HG02763 (cell line): ENCODE results near the gene PTPRD.

Experiments used
- ATAC-seq: cut with Tn5 transposase; IDR thresholded peaks from one replicate; pipeline ENCODE4 v1.9.1; 2021; ENCODE audit warnings: mild to moderate bottlenecking, moderate library complexity; ENCODE audit not compliant: unreplicated experiment

Gene PTPRD

DNA sequence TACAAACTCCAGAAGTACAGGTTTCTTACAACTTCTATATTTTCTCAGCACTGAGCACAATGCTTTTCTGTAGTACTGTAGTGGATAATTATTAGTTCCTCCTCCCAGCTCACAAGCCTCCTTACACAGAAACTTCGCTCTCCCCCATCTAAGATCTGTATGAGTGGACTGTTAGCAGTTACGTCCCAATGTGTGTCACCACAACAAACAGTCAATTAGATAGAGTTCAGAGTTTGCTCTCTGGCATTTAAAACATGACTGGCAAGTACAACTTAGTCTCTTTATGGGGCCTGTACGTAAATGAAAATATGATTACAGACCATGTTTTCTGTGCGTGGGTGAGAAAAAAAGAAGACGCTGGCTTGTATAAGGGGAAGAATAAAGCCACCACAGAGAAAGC lies 2181.9 kb downstream of the PTPRD start:
- no peak for ATAC-seq

DNA sequence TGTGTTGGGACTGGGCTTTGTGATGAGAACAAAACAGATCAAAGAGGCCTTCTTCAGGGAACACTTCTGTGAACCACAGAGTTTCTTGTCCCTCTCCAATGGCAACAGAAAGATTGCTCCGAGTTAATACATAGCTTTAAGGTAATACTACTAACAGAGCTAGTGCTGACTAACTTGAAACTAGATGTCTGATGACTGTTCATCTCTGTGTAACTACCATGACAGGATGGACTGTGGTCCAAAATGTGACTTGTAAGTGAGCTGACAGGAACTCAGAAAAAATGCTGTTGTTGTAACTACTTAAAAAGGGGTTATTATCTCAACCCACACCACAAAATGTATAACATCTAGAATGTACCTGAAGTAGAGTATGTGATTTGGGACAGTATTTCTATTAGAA lies 2183.0 kb downstream of the PTPRD start:
- no peak for ATAC-seq

GRCh38 chr9:8429157-8429556 lies 2183.6 kb downstream of the PTPRD start:
- no peak for ATAC-seq

DNA sequence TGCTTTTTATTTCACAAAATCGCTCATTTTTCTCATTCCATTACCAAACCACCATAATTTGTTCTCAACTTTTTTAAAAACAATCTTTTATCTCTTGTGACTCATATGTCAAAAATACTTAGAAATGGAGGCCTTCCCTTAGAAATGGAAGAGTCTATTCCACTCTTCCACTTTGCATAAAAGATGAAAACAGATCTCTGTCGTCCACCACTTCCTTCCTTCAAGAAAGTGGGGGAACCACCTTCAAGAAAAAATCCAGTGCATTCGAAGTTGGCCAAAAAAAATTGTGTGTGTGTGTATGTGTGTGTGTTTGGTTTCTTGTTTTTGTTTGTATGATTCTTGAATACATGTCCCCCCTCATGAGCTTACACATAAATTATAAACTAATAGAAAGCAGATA lies 2184.4 kb downstream of the PTPRD start:
- ATAC-seq: no peak

- ATAC-seq: no peak
These were observed 2187.9 kb downstream of the PTPRD start for GRCh38 chr9:8424786-8425410.

GRCh38 chr9:8420416-8420815 lies 2192.4 kb downstream of the PTPRD start:
- ATAC-seq: no peak

DNA sequence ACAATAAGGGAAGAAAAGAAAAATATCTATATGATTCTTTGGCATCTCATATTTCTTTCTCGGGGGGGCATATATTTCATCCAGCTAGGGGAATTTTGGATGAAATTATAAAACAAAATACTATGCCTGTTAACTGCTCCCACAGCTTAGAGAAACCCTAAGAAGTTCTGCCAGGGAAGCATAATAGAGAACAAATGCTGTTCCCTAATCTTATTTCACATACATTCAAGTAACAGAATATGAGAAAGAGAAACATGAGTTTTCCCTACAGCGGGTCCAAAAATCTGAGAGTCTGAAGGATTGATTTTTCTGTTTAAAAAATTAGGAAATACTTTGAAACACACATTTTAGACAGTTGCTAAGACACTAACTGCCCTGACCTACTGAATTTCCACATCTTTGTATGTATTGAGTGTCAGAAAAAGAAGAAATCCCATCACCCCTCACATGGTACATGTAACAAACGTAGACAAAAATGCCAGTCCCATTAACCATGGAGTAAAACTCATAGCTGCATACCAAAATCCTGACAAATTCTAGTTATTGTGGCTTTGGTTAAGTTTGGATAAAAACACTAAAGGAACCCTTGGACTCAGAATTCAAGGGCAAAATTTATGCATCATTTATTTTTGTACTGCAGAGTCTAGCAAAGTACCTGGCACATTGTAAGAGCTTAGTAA lies 2193.1 kb downstream of the PTPRD start:
- ATAC-seq: no peak

- no peak for ATAC-seq
These were observed 2195.5 kb downstream of the PTPRD start for GRCh38 chr9:8417341-8417740.

DNA sequence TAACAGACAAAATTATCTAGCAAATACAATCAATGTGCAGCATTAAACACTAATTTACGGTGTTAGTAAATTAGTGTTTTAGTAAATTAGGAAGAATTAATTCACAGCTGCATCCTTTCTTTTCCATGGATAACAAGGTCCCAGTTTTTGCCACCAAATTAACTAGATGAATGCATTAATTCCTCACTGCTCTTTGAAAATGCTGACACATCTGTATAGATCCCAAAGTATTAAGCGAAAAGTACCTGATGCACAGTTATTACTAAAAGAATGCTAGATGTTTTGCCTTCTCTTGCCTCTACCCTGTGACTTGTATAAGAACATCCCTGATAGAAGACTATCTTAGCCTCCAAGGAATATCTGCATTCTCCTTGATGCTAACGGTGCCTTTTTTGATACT lies 2200.5 kb downstream of the PTPRD start:
- no peak for ATAC-seq

DNA sequence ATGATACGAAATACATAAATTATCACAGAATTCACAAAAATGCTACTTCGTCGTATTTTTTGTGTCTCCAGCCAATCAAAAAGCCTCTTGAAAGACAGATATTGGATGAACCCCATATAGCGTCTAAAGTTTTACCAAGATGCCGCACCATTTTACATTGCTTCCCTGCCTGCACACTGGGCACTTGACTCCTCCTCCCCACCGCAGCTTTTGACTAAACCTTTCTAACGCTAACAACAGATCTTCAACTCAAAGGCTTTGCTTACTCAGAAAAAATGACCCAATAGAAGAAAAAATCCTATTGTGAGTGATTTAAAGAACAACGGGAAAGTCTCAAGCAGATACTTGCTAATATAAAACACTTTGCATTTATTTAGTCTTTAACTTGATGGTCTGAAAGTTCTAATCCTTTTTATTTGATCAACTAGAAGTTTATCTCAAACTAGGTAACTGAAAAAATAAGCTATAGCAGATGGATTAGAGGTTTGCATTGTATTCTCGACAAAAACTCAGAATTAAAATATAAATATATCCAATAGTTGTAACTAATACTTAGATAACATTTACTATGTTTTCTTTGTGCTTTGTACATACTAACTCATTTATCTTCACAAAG lies 2204.1 kb downstream of the PTPRD start:
- no peak for ATAC-seq

- ATAC-seq: no peak
These were observed 2210.7 kb downstream of the PTPRD start for GRCh38 chr9:8401961-8402705.

DNA sequence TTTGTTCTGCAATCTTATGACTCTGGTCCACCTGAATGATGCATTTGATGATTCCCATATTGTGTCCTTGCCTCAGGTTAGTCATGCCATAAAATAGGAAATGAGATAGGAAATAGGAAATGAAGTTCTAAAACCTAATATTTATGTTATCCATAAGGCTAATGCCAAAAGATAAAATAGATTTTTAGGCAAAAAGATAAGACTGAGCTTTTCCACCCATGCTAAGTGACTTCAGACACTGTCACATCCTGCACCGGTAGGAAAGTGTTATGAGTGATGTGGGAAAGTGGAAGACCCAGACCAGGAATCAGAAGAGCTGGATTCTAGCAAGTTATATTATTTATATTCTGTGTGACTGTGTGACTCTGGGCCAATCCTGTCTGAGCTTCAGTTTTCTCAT lies 2212.4 kb downstream of the PTPRD start:
- no peak for ATAC-seq

GRCh38 chr9:8395022-8395421 lies 2217.8 kb downstream of the PTPRD start:
- no peak for ATAC-seq

- ATAC-seq: no peak
These were observed 2218.5 kb downstream of the PTPRD start for GRCh38 chr9:8394341-8394740.

DNA sequence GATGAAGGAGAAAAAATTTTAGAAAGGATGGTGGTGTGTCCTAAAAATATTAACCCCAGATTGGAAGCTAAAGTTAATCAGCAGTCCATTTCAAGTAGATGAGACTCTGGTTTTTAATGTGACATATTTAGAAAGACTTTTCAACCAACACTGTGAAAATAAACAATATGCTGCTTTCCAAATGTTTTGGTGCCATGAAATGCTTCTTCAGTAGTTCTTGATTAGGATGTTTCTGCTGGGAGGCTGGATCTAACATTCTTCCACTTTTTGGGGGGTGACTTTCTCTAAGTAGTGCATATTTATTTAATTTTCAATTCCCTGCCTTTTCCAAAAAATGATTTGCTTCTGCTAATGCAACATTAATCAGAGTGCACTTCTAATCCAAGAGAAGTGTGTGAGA lies 2219.9 kb downstream of the PTPRD start:
- ATAC-seq: no peak

- no peak for ATAC-seq
These were observed 2221.2 kb downstream of the PTPRD start for GRCh38 chr9:8391566-8391965.

GRCh38 chr9:8391132-8391531 lies 2221.7 kb downstream of the PTPRD start:
- ATAC-seq: no peak

GRCh38 chr9:8390571-8390970 lies 2222.2 kb downstream of the PTPRD start:
- no peak for ATAC-seq

- ATAC-seq: no peak
These were observed 2223.3 kb downstream of the PTPRD start for GRCh38 chr9:8389531-8389930.

DNA sequence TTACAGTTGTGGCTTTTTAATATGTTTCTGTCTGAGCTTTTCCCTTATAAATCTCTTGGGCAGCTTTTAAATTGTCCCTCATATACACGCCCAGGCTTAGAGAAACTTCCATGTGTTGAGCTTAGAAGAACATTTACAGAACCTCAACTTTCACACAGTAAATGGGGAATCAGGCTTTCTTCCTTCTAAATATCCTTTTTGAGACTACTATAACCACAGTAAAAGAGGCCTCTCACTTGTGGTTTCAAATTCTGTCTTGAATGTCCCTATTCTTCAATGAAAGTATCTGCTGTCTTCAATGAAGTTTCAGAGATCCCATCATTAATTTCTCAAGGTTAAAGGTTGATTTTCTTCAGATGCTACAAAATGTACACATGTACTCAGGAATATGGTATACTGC lies 2224.7 kb downstream of the PTPRD start:
- no peak for ATAC-seq

- no peak for ATAC-seq
These were observed 2228.7 kb downstream of the PTPRD start for GRCh38 chr9:8384091-8384490.
